A549 (cell line): Measurements from ENCODE around the gene AIG1. TPM values are rescaled to one million over a fixed set of nuclear protein-coding genes. Genes with fewer than 3 reads are reported as not detected.

Experiments used
- ATAC-seq, 2 experiments: fragments of 200-7000 bp in 1 of 2; fragments of >200 bp in 1 of 2; cut with Nextera tagmentation in 1 of 2; cut with Tn5 transposase in 1 of 2; 3 replicates each; pipeline versions ENCODE4 v1.8.0 to v1.9.1; 2018 to 2020; ENCODE audit warnings: mild to moderate bottlenecking in 1 of 2, moderate library complexity in 1 of 2
- CTCF ChIA-PET: fragments of 300-600 bp; sonication (Branson Sonifier 250); formaldehyde crosslinking; extraction: SDS; loops from one replicate; lab custom pipeline; 2021; ENCODE audit warnings: antibody characterized with exemption, inconsistent platforms; lab: Yijun Ruan, JAX
- POLR2A ChIA-PET: fragments of 350-600 bp; formaldehyde crosslinking; extraction: SDS; loops from one replicate; lab custom pipeline; 2021; ENCODE audit warnings: antibody characterized with exemption, inconsistent platforms; lab: Yijun Ruan, JAX
- DNase-seq, 2 experiments: peaks; one replicate each; pipeline versions ENCODE4 v3.0.0 to v3.0.0-alpha.2; 2011 to 2016; ENCODE audit warnings: low read depth in 1 of 2, low spot score in 1 of 2
- FAIRE-seq: peaks from 2 replicates; lab custom pipeline; 2011; peaks lifted over from hg19 to GRCh38; lab: Jason Lieb, UNC
- H3K27ac ChIP-seq, 2 experiments: fragments of >200 bp; sonication (Bioruptor Twin); formaldehyde crosslinking; 3 replicates each; pipeline ENCODE4 v1.5.1; 2016 to 2017
- H3K4me1 ChIP-seq: fragments of >200 bp; sonication (Bioruptor Twin); formaldehyde crosslinking; 3 replicates; pipeline ENCODE4 v1.6.1; 2016
- H3K4me2 ChIP-seq: fragments of >200 bp; sonication (Bioruptor Twin); formaldehyde crosslinking; 3 replicates; pipeline ENCODE4 v1.6.1; 2016
- H3K4me3 ChIP-seq: fragments of >200 bp; sonication (Bioruptor Twin); formaldehyde crosslinking; 3 replicates; pipeline ENCODE4 v1.5.1; 2016
- H3K9me3 ChIP-seq: fragments of >200 bp; sonication (Bioruptor Twin); formaldehyde crosslinking; 3 replicates; pipeline ENCODE4 v1.6.1; 2016
- ATOH8 ChIP-seq: fragments of 250-450 bp; sonication (Bioruptor Pico); IDR thresholded peaks from 2 replicates; pipeline ENCODE4 v1.5.0; 2020; ENCODE audit warnings: low read depth, mild to moderate bottlenecking, moderate library complexity
- BCL3 ChIP-seq: fragments of >200 bp; sonication (Bioruptor Twin); formaldehyde crosslinking; IDR thresholded peaks from 3 replicates; pipeline ENCODE4 v1.6.1; 2016
- BHLHE40 ChIP-seq: IDR thresholded peaks from 2 replicates; pipeline ENCODE4 v1.6.1; 2012; ENCODE audit warnings: low read depth, low read length, inconsistent platforms
- CBX8 ChIP-seq: fragments of 200-600 bp; sonication (generic); IDR thresholded peaks from 2 replicates; pipeline ENCODE4 v1.6.1; 2016
- CEBPB ChIP-seq, 2 experiments: fragments of >200 bp in 1 of 2; sonication (Bioruptor Twin) in 1 of 2; formaldehyde crosslinking in 1 of 2; IDR thresholded peaks; 2 replicates each; pipeline ENCODE4 v1.6.1; 2012 to 2016
- CTCF ChIP-seq: fragments of >200 bp; sonication (Bioruptor Twin); formaldehyde crosslinking; IDR thresholded peaks from 3 replicates; pipeline ENCODE4 v1.5.1; 2016
- E2F6 ChIP-seq: IDR thresholded peaks from 2 replicates; pipeline ENCODE4 v1.6.1; 2012; ENCODE audit warnings: low read depth, borderline replicate concordance
- EHF ChIP-seq: fragments of 250-450 bp; sonication (Bioruptor Pico); IDR thresholded peaks from 2 replicates; pipeline ENCODE4 v1.5.0; 2020; ENCODE audit warnings: mild to moderate bottlenecking
- EP300 ChIP-seq, 2 experiments: fragments of >200 bp; sonication (Bioruptor Twin); formaldehyde crosslinking; IDR thresholded peaks; 2 replicates in 1 of 2; 3 replicates in 1 of 2; pipeline ENCODE4 v1.6.1; 2016 to 2017
- FOSB ChIP-seq: fragments of 250-450 bp; sonication (Bioruptor Pico); IDR thresholded peaks from 2 replicates; pipeline ENCODE4 v1.5.0; 2020; ENCODE audit warnings: mild to moderate bottlenecking, moderate library complexity
- FOSL2 ChIP-seq, 2 experiments: fragments of 450-650 bp in 1 of 2; fragments of >200 bp in 1 of 2; sonication (Bioruptor Twin) in 1 of 2; formaldehyde crosslinking; IDR thresholded peaks; 2 replicates each; pipeline versions ENCODE4 v1.5.0 to v1.6.1; 2016 to 2020; ENCODE audit warnings: mild to moderate bottlenecking in 1 of 2, moderate library complexity in 1 of 2
- HDAC2 ChIP-seq: fragments of 200-600 bp; sonication (generic); IDR thresholded peaks from 2 replicates; pipeline ENCODE4 v1.6.1; 2016
- HES2 ChIP-seq: fragments of >200 bp; sonication (Bioruptor Twin); formaldehyde crosslinking; IDR thresholded peaks from 2 replicates; pipeline ENCODE4 v1.6.1; 2016
- HOXA7 ChIP-seq: fragments of 250-450 bp; sonication (Bioruptor Pico); IDR thresholded peaks from 2 replicates; pipeline ENCODE4 v1.5.0; 2020; ENCODE audit warnings: mild to moderate bottlenecking, moderate library complexity
- HOXB5 ChIP-seq: fragments of 250-450 bp; sonication (Bioruptor Pico); IDR thresholded peaks from 2 replicates; pipeline ENCODE4 v1.5.0; 2020; ENCODE audit warnings: mild to moderate bottlenecking, moderate library complexity
- JUN ChIP-seq, 2 experiments: fragments of >200 bp; sonication (Bioruptor Twin); formaldehyde crosslinking; IDR thresholded peaks; 2 replicates in 1 of 2; 3 replicates in 1 of 2; pipeline ENCODE4 v1.6.1; 2016 to 2017
- KDM5A ChIP-seq: fragments of 200-600 bp; sonication (generic); IDR thresholded peaks from 2 replicates; pipeline ENCODE4 v1.6.1; 2016; ENCODE audit warnings: antibody characterized with exemption, mild to moderate bottlenecking
- MAFK ChIP-seq: fragments of 450-650 bp; IDR thresholded peaks from 2 replicates; pipeline ENCODE4 v1.6.1; 2014; ENCODE audit not compliant: partially characterized antibody
- MAX ChIP-seq: IDR thresholded peaks from 2 replicates; pipeline ENCODE4 v1.6.1; 2012
- MAZ ChIP-seq: fragments of 150-350 bp; IDR thresholded peaks from 2 replicates; pipeline ENCODE4 v1.6.1; 2014; ENCODE audit warnings: antibody characterized with exemption, low read depth, low read length, borderline replicate concordance
- NFE2L2 ChIP-seq: fragments of 150-350 bp; conservative IDR thresholded peaks from 2 replicates; pipeline ENCODE4 v1.6.1; 2014; ENCODE audit warnings: low read length
- NR3C1 ChIP-seq: fragments of >200 bp; sonication (Bioruptor Twin); formaldehyde crosslinking; IDR thresholded peaks from 3 replicates; pipeline ENCODE4 v1.6.1; 2017
- RAD21 ChIP-seq, 2 experiments: fragments of >200 bp in 1 of 2; sonication (Bioruptor Twin) in 1 of 2; formaldehyde crosslinking in 1 of 2; IDR thresholded peaks in 1 of 2; conservative IDR thresholded peaks in 1 of 2; 2 replicates in 1 of 2; 3 replicates in 1 of 2; pipeline ENCODE4 v1.6.1; 2012 to 2018; ENCODE audit warnings: inconsistent platforms in 1 of 2
- RARB ChIP-seq: fragments of 250-450 bp; sonication (Bioruptor Pico); IDR thresholded peaks from 2 replicates; pipeline ENCODE4 v1.8.0; 2021; ENCODE audit warnings: mild to moderate bottlenecking, moderate library complexity
- SREBF2 ChIP-seq: fragments of 450-650 bp; IDR thresholded peaks from 2 replicates; pipeline ENCODE4 v1.6.1; 2014; ENCODE audit warnings: mild to moderate bottlenecking, moderate library complexity
- TP53 ChIP-seq: fragments of 250-450 bp; sonication (Bioruptor Pico); IDR thresholded peaks from 2 replicates; pipeline ENCODE4 v1.5.0; 2021; ENCODE audit warnings: mild to moderate bottlenecking, moderate library complexity
- USF2 ChIP-seq: fragments of 450-650 bp; IDR thresholded peaks from 2 replicates; pipeline ENCODE4 v1.6.1; 2014; ENCODE audit warnings: antibody characterized with exemption
- ZC3H11A ChIP-seq: fragments of 450-650 bp; IDR thresholded peaks from 2 replicates; pipeline ENCODE4 v1.6.1; 2014; ENCODE audit warnings: antibody characterized with exemption, mild to moderate bottlenecking
- ZFP36 ChIP-seq: fragments of 450-650 bp; IDR thresholded peaks from 2 replicates; pipeline ENCODE4 v1.6.1; 2014; ENCODE audit warnings: borderline replicate concordance; ENCODE audit not compliant: partially characterized antibody
- ZSCAN20 ChIP-seq: fragments of 250-450 bp; sonication (Bioruptor Pico); IDR thresholded peaks from 2 replicates; pipeline ENCODE4 v1.8.0; 2022; ENCODE audit warnings: mild to moderate bottlenecking, moderate library complexity
- WGBS: methylation state at CpG from one replicate; pipeline ENCODE4 v1.1.6; 2017; ENCODE audit errors: missing lambda C conversion rate; 5-methylcytosine and 5-hydroxymethylcytosine counted together
- polyA plus RNA-seq, 4 experiments: library from polyadenylated mRNA; depleted of rRNA in 3 of 4; stranded (reverse); fragments of >200 nt; fragmentation: RNase III in 1 of 4; extraction: RNeasy Plus Mini Kit Qiagen cat#74134 plus additional on column Dnase treatment in 1 of 4; gene quantifications; 2 replicates in 3 of 4; 3 replicates in 1 of 4; pipeline ENCODE4 v1.2.3, GENCODE V29; 2011 to 2017

AIG1 gene
- polyA plus RNA-seq, 2 of the 4 experiments (the other 2 are of a cell fraction): 29.5 to 38.3 TPM

- H3K27ac ChIP-seq: no peak overlapping the region
- ATAC-seq (no peak), FAIRE-seq (no peak), DNase-seq (no peak)
- CTCF ChIA-PET: interaction anchor here (0.7 kb wide), 1 partner anchor 358 kb away, joined by 3 read pairs; no protein-coding TSS in a partner anchor
- no peaks in the 10 kb centered on the region for H3K4me1 ChIP-seq
- no peak overlapping the region for H3K4me2 ChIP-seq
- H3K9me3 ChIP-seq: no peaks in the 10 kb centered on the region
- no peak overlapping the region for H3K4me3 ChIP-seq
- POLR2A ChIA-PET: no interaction called here
- 100% methylated on average over 3 of the region's 4 CpGs for WGBS
- TF ChIP-seq ZSCAN20 (CRISPR knock-in tag): no peak
- no peak for TF ChIP-seq CEBPB (IDR thresholded peaks at IDR 0.05)
- no peak for TF ChIP-seq CTCF
- TF ChIP-seq TP53 (CRISPR knock-in tag): no peak
- no peak for TF ChIP-seq ZFP36
- TF ChIP-seq RARB: no peak
- no peak for TF ChIP-seq MAZ
- no peak for TF ChIP-seq MAX
- no peak for TF ChIP-seq E2F6
- no peak for TF ChIP-seq ATOH8 (CRISPR knock-in tag)
- no peak for TF ChIP-seq EHF (CRISPR knock-in tag)
- TF ChIP-seq HOXA7 (CRISPR knock-in tag): no peak
- TF ChIP-seq KDM5A: no peak
- TF ChIP-seq BCL3: no peak
- TF ChIP-seq FOSB (CRISPR knock-in tag): no peak
- TF ChIP-seq, all 56 proteins: peak for 0
Observed at GRCh38 chr6:143251288-143251687, 190.6 kb downstream of the AIG1 start.

GRCh38 chr6:143252961-143253360, 192.3 kb downstream of the AIG1 start:
- ChIA-PET CTCF (no interaction called here), POLR2A (no interaction called here)
- WGBS: 81% methylated on average over 6 of the region's 6 CpGs
- Histone ChIP-seq H3K27ac (no peak overlapping the region), H3K4me2 (no peak overlapping the region), H3K9me3 (no peaks in the 10 kb centered on the region), H3K4me1 (no peaks in the 10 kb centered on the region), H3K4me3 (no peak overlapping the region)
- TF ChIP-seq NR3C1 (no peak), USF2 (no peak), MAFK (no peak), FOSL2 (IDR thresholded peaks at IDR 0.05) (no peak), FOSL2 (CRISPR knock-in tag; IDR thresholded peaks at IDR 0.05) (no peak), NFE2L2 (no peak), HOXB5 (no peak), HOXA7 (CRISPR knock-in tag) (no peak), EP300 (IDR thresholded peaks at IDR 0.05) (no peak), BHLHE40 (no peak), HDAC2 (no peak), EHF (CRISPR knock-in tag) (no peak), CBX8 (no peak), RAD21 (conservative IDR thresholded peaks at IDR 0.05 in 1 of 2, IDR thresholded peaks at IDR 0.05 in 1 of 2) (no peak), JUN (IDR thresholded peaks at IDR 0.05) (no peak), HES2 (no peak), ZC3H11A (no peak), SREBF2 (no peak)
- no peak for DNase-seq
- FAIRE-seq: no peak
- no peak for ATAC-seq
